Suppressor macrophage (primary cell): Measurements from ENCODE around the gene EFNB1.

ENCODE experiments used
- DNase-seq, 4 experiments: peaks; one replicate each; pipeline ENCODE4 v3.0.0-alpha.2; 2020 to 2022

Gene EFNB1

GRCh38 chrX:68827848-68828624 lies 785 bp upstream of the EFNB1 start:
- peak; percentile 75 to 84 (median 78) for DNase-seq

- DNase-seq = peak in 3 of 4 experiments; percentile 31 to 59 (median 48)
These were observed 979 bp downstream of the EFNB1 start for GRCh38 chrX:68829582-68830418.

- no peak for DNase-seq
These were observed 1.9 kb downstream of the EFNB1 start for GRCh38 chrX:68830419-68831404.

- no peak for DNase-seq
These were observed 2.7 kb downstream of the EFNB1 start for GRCh38 chrX:68831405-68832100.

GRCh38 chrX:68832101-68832416 lies 3.2 kb downstream of the EFNB1 start:
- DNase-seq = peak; percentile 66 to 80 (median 78)

GRCh38 chrX:68832516-68833447 lies 4.0 kb downstream of the EFNB1 start:
- no peak for DNase-seq

GRCh38 chrX:68833448-68833805 lies 4.6 kb downstream of the EFNB1 start:
- DNase-seq = no peak

GRCh38 chrX:68833855-68834331 lies 5.1 kb downstream of the EFNB1 start:
- no peak for DNase-seq

GRCh38 chrX:68834371-68835103 lies 5.7 kb downstream of the EFNB1 start:
- DNase-seq = no peak

GRCh38 chrX:68835104-68835442 lies 6.3 kb downstream of the EFNB1 start:
- DNase-seq = no peak

- no peak for DNase-seq
These were observed 6.6 kb downstream of the EFNB1 start for GRCh38 chrX:68835468-68835867.

GRCh38 chrX:68837119-68837518 lies 8.3 kb downstream of the EFNB1 start:
- no peak for DNase-seq

- no peak for DNase-seq
These were observed 9.7 kb downstream of the EFNB1 start for GRCh38 chrX:68838571-68838910.

GRCh38 chrX:68839771-68840170 lies 10.9 kb downstream of the EFNB1 start:
- DNase-seq = no peak

- DNase-seq = no peak
These were observed 11.4 kb downstream of the EFNB1 start for GRCh38 chrX:68840256-68840655.

GRCh38 chrX:68841251-68842049 lies 12.6 kb downstream of the EFNB1 start:
- peak in 3 of 4 experiments; percentile 48 to 60 (median 53) for DNase-seq

- DNase-seq = no peak
These were observed 13.5 kb downstream of the EFNB1 start for GRCh38 chrX:68842351-68842750.

GRCh38 chrX:68842781-68843581 lies 14.2 kb downstream of the EFNB1 start:
- peak; percentile 65 to 80 (median 76) for DNase-seq

- DNase-seq = no peak
These were observed 15.2 kb downstream of the EFNB1 start for GRCh38 chrX:68843992-68844391.
